ENCODE results near the gene MYO5A. TPM values are rescaled to one million over a fixed set of nuclear protein-coding genes. Genes with fewer than 3 reads are reported as not detected.

The MYO5A gene
- total RNA-seq, 2 experiments from 2014 or later, result 41.3 to 42.2 TPM

- ChIA-PET POLR2A (no interaction called here), CTCF (no interaction called here)
- Mint-ChIP-seq H3K4me1 (no peaks in the 10 kb centered on the region), H3K27me3 (no peaks in the 10 kb centered on the region), H3K36me3 (ENCODE audit: low read depth) (peaks cover 46% of the 10 kb centered on the region), H3K4me3 (no peak overlapping the region), H3K27ac (no peak overlapping the region), H3K9me3 (no peaks in the 10 kb centered on the region)
- no peak for DNase-seq
Observed at GRCh38 chr15:52360229-52361203, 168.2 kb downstream of the MYO5A start.

- H3K27ac Mint-ChIP-seq, result no peak overlapping the region
- POLR2A ChIA-PET, result no interaction called here
- peaks cover 41% of the 10 kb centered on the region for H3K36me3 Mint-ChIP-seq (ENCODE audit: low read depth)
- no peaks in the 10 kb centered on the region for H3K4me1 Mint-ChIP-seq
- CTCF ChIA-PET, result no interaction called here
- no peaks in the 10 kb centered on the region for H3K27me3 Mint-ChIP-seq
- H3K9me3 Mint-ChIP-seq, result no peaks in the 10 kb centered on the region
- DNase-seq, result no peak
- no peak overlapping the region for H3K4me3 Mint-ChIP-seq
Observed at GRCh38 chr15:52359722-52360121, 169.0 kb downstream of the MYO5A start.

DNA sequence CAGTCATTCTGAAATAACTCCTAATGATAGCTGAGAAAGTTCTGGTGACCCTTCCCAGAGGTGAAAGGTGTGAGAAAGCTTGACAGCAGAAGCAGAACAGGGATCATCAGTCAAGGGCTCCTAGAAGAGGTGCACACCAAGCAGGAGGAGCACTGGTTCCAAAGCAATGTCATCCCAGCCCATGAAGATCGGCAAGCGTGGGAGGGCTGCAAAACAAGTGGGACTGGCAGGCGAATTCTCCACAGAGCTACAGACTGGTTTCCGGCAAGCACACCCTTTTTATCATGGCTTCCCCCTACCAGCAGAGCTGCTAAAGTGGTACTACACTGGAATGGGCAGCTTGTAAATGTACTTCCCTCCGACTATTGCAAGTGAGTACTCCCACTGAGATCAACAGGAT, 170.7 kb downstream of the MYO5A start:
- no peaks in the 10 kb centered on the region for H3K9me3 Mint-ChIP-seq
- H3K4me3 Mint-ChIP-seq, result no peak overlapping the region
- no peaks in the 10 kb centered on the region for H3K27me3 Mint-ChIP-seq
- peaks cover 32% of the 10 kb centered on the region for H3K36me3 Mint-ChIP-seq (ENCODE audit: low read depth)
- no peak overlapping the region for H3K27ac Mint-ChIP-seq
- ChIA-PET CTCF (interaction anchor here (0.8 kb wide), 1 partner anchor 170 kb away, joined by 3 read pairs; no protein-coding TSS in a partner anchor), POLR2A (no interaction called here)
- DNase-seq, result no peak
- no peaks in the 10 kb centered on the region for H3K4me1 Mint-ChIP-seq

GRCh38 chr15:52352086-52352485, 176.6 kb downstream of the MYO5A start:
- H3K27me3 Mint-ChIP-seq, result no peaks in the 10 kb centered on the region
- no peak overlapping the region for H3K4me3 Mint-ChIP-seq
- peaks cover 2% of the 10 kb centered on the region for H3K4me1 Mint-ChIP-seq
- no peak for DNase-seq
- no peak overlapping the region for H3K27ac Mint-ChIP-seq
- H3K36me3 Mint-ChIP-seq (ENCODE audit: low read depth), result peaks cover 35% of the 10 kb centered on the region
- CTCF ChIA-PET, result no interaction called here
- H3K9me3 Mint-ChIP-seq, result no peaks in the 10 kb centered on the region
- POLR2A ChIA-PET, result no interaction called here

DNA sequence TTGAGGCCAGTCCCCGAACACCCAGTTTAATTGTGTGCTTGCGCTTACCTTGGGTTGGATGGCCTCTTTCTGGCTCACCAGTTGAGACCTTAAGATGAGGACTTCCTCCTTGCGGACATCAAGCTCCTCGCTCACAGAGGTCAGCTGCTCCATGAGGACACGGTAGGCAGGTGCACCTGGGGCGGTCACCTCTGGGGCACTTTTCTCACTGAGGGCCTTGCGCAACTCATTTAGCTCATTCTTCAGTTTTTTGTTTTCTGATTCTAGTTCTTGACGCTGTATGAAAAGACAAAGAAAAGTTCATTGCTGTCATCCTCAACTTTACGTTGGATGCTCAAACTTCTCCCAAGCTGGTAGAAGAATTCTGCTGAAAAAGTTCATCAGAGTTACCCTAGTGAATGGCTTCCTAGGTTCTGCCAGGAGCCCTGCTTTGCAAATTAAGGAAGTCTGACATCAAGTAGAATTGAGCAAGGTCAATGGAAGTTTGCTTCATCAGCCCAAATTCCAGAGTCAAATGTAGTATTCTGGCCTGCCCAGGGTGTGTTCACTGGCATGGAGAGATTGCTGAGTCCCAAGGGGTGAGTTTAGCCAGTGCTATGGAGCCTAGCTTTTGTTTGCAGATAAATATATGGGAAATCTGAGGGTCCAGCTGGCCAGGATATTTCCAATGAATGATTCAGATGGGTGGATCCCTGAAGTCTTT, 177.3 kb downstream of the MYO5A start:
- H3K27ac Mint-ChIP-seq, result no peak overlapping the region
- no peaks in the 10 kb centered on the region for H3K9me3 Mint-ChIP-seq
- peaks cover 5% of the 10 kb centered on the region for H3K4me1 Mint-ChIP-seq
- H3K36me3 Mint-ChIP-seq (ENCODE audit: low read depth), result peaks cover 37% of the 10 kb centered on the region
- H3K4me3 Mint-ChIP-seq, result no peak overlapping the region
- ChIA-PET CTCF (no interaction called here), POLR2A (no interaction called here)
- DNase-seq, result no peak
- H3K27me3 Mint-ChIP-seq, result no peaks in the 10 kb centered on the region

GRCh38 chr15:52350423-52350822, 178.3 kb downstream of the MYO5A start:
- H3K27me3 Mint-ChIP-seq, result no peaks in the 10 kb centered on the region
- H3K4me3 Mint-ChIP-seq, result no peak overlapping the region
- H3K9me3 Mint-ChIP-seq, result no peaks in the 10 kb centered on the region
- POLR2A ChIA-PET, result no interaction called here
- H3K27ac Mint-ChIP-seq, result no peak overlapping the region
- CTCF ChIA-PET, result no interaction called here
- peaks cover 45% of the 10 kb centered on the region for H3K36me3 Mint-ChIP-seq (ENCODE audit: low read depth)
- no peak for DNase-seq
- peaks cover 5% of the 10 kb centered on the region for H3K4me1 Mint-ChIP-seq

- Mint-ChIP-seq H3K4me1 (peaks cover 7% of the 10 kb centered on the region), H3K27me3 (no peaks in the 10 kb centered on the region), H3K36me3 (ENCODE audit: low read depth) (peaks cover 48% of the 10 kb centered on the region), H3K27ac (no peak overlapping the region), H3K4me3 (no peak overlapping the region), H3K9me3 (no peaks in the 10 kb centered on the region)
- ChIA-PET POLR2A (interaction anchor here (0.6 to 1.2 kb wide), 2 partner anchors 31 to 114 kb away, joined by 3 read pairs; no protein-coding TSS in a partner anchor), CTCF (interaction anchor here (0.6 to 1.3 kb wide), 2 partner anchors 13 to 18 kb away, joined by 3 to 4 read pairs; no protein-coding TSS in a partner anchor)
- DNase-seq, result no peak
Observed at GRCh38 chr15:52349052-52349700, 179.5 kb downstream of the MYO5A start.

GRCh38 chr15:52348056-52348745, 180.5 kb downstream of the MYO5A start:
- peaks cover 8% of the 10 kb centered on the region for H3K4me1 Mint-ChIP-seq
- CTCF ChIA-PET, result interaction anchor here (1.3 kb wide), 1 partner anchor 17 kb away, joined by 3 read pairs; no protein-coding TSS in a partner anchor
- POLR2A ChIA-PET, result interaction anchor here (1.2 kb wide), 1 partner anchor 32 kb away, joined by 3 read pairs; no protein-coding TSS in a partner anchor
- no peaks in the 10 kb centered on the region for H3K9me3 Mint-ChIP-seq
- no peak overlapping the region for H3K4me3 Mint-ChIP-seq
- no peak for DNase-seq
- H3K27me3 Mint-ChIP-seq, result no peaks in the 10 kb centered on the region
- H3K27ac Mint-ChIP-seq, result no peak overlapping the region
- peaks cover 47% of the 10 kb centered on the region for H3K36me3 Mint-ChIP-seq (ENCODE audit: low read depth)

- CTCF ChIA-PET, result no interaction called here
- peaks cover 34% of the 10 kb centered on the region for H3K36me3 Mint-ChIP-seq (ENCODE audit: low read depth)
- no peak for DNase-seq
- POLR2A ChIA-PET, result no interaction called here
- no peak overlapping the region for H3K27ac Mint-ChIP-seq
- H3K9me3 Mint-ChIP-seq, result no peaks in the 10 kb centered on the region
- peaks cover 11% of the 10 kb centered on the region for H3K4me1 Mint-ChIP-seq
- no peaks in the 10 kb centered on the region for H3K27me3 Mint-ChIP-seq
- H3K4me3 Mint-ChIP-seq, result no peak overlapping the region
Observed at GRCh38 chr15:52344592-52344991, 184.1 kb downstream of the MYO5A start.

- H3K4me1 Mint-ChIP-seq, result peaks cover 11% of the 10 kb centered on the region
- H3K4me3 Mint-ChIP-seq, result no peak overlapping the region
- no peaks in the 10 kb centered on the region for H3K9me3 Mint-ChIP-seq
- ChIA-PET CTCF (interaction anchor here (0.7 to 1.3 kb wide), 3 partner anchors 12 to 391 kb away, joined by 3 to 5 read pairs (median 3); no protein-coding TSS in a partner anchor), POLR2A (no interaction called here)
- no peaks in the 10 kb centered on the region for H3K27me3 Mint-ChIP-seq
- no peak for DNase-seq
- peaks cover 30% of the 10 kb centered on the region for H3K36me3 Mint-ChIP-seq (ENCODE audit: low read depth)
- H3K27ac Mint-ChIP-seq, result no peak overlapping the region
Observed at GRCh38 chr15:52343831-52344230, 184.8 kb downstream of the MYO5A start.

GRCh38 chr15:52340093-52340492, 188.6 kb downstream of the MYO5A start:
- CTCF ChIA-PET, result no interaction called here
- H3K27ac Mint-ChIP-seq, result no peak overlapping the region
- peaks cover 34% of the 10 kb centered on the region for H3K36me3 Mint-ChIP-seq (ENCODE audit: low read depth)
- H3K4me3 Mint-ChIP-seq, result no peak overlapping the region
- POLR2A ChIA-PET, result no interaction called here
- H3K4me1 Mint-ChIP-seq, result peaks cover 23% of the 10 kb centered on the region
- H3K27me3 Mint-ChIP-seq, result no peaks in the 10 kb centered on the region
- no peaks in the 10 kb centered on the region for H3K9me3 Mint-ChIP-seq
- DNase-seq, result no peak

GRCh38 chr15:52338891-52339290, 189.8 kb downstream of the MYO5A start:
- CTCF ChIA-PET, result no interaction called here
- POLR2A ChIA-PET, result no interaction called here
- Mint-ChIP-seq H3K36me3 (ENCODE audit: low read depth) (peaks cover 36% of the 10 kb centered on the region), H3K9me3 (no peaks in the 10 kb centered on the region), H3K27ac (no peak overlapping the region), H3K27me3 (no peaks in the 10 kb centered on the region), H3K4me3 (no peak overlapping the region), H3K4me1 (peaks cover 21% of the 10 kb centered on the region)
- no peak for DNase-seq
